Measurements from ENCODE around the gene NR0B2.
A peak's percentile ranks its signal among the peaks of the same experiment; 100 is the strongest.

NR0B2 gene

GRCh38 chr1:26932531-26932930, 18.8 kb upstream of the NR0B2 start:
- no peak for DNase-seq (ENCODE audit: low spot score)

GRCh38 chr1:26923711-26924110, 9.9 kb upstream of the NR0B2 start:
- no peak for DNase-seq (ENCODE audit: low spot score)

- no peak for DNase-seq (ENCODE audit: low spot score)
Measured at GRCh38 chr1:26922901-26923300, 9.1 kb upstream of the NR0B2 start.

GRCh38 chr1:26922431-26922729, 8.6 kb upstream of the NR0B2 start:
- no peak for DNase-seq (ENCODE audit: low spot score)

GRCh38 chr1:26921540-26922430, 8.0 kb upstream of the NR0B2 start, which contains the start of gene NUDC:
Gene NUDC, plus strand, starts transcription at chr1:26921743. Its CDS starts 106 bp downstream, at chr1:26921849.
- peak; percentile 97 for DNase-seq (ENCODE audit: low spot score)

- no peak for DNase-seq (ENCODE audit: low spot score)
Measured at GRCh38 chr1:26921126-26921539, 7.4 kb upstream of the NR0B2 start.

- no peak for DNase-seq (ENCODE audit: low spot score)
Measured at GRCh38 chr1:26915204-26915842, 1.5 kb upstream of the NR0B2 start.

GRCh38 chr1:26913389-26913753, 404 bp downstream of the NR0B2 start:
- DNase-seq (ENCODE audit: low spot score) = no peak

GRCh38 chr1:26912147-26912490, 1.7 kb downstream of the NR0B2 start:
- DNase-seq (ENCODE audit: low spot score) = no peak

GRCh38 chr1:26911399-26912146, 2.2 kb downstream of the NR0B2 start:
- no peak for DNase-seq (ENCODE audit: low spot score)

- DNase-seq (ENCODE audit: low spot score) = no peak
Measured at GRCh38 chr1:26910343-26911160, 3.2 kb downstream of the NR0B2 start.

- no peak for DNase-seq (ENCODE audit: low spot score)
Measured at GRCh38 chr1:26909951-26910342, 3.8 kb downstream of the NR0B2 start.

GRCh38 chr1:26907071-26907917, 6.5 kb downstream of the NR0B2 start:
- no peak for DNase-seq (ENCODE audit: low spot score)

GRCh38 chr1:26900815-26901511, 12.8 kb downstream of the NR0B2 start:
- no peak for DNase-seq (ENCODE audit: low spot score)

- DNase-seq (ENCODE audit: low spot score) = peak; percentile 94
Measured at GRCh38 chr1:26900001-26900814, 13.6 kb downstream of the NR0B2 start, which contains the start of gene GPATCH3. Gene GPATCH3, minus strand, starts transcription at chr1:26900467. Its CDS starts 25 bp downstream, at chr1:26900442.

- no peak for DNase-seq (ENCODE audit: low spot score)
Measured at GRCh38 chr1:26897351-26897750, 16.4 kb downstream of the NR0B2 start.

- no peak for DNase-seq (ENCODE audit: low spot score)
Measured at GRCh38 chr1:26894263-26894662, 19.5 kb downstream of the NR0B2 start.

GRCh38 chr1:26890467-26890796, 23.3 kb downstream of the NR0B2 start:
- DNase-seq (ENCODE audit: low spot score) = no peak

GRCh38 chr1:26889551-26890466, 24.0 kb downstream of the NR0B2 start, which contains the start of gene GPN2:
Gene GPN2, minus strand, starts transcription at chr1:26890283. Its CDS starts 187 bp downstream, at chr1:26890096.
- peak; percentile 87 for DNase-seq (ENCODE audit: low spot score)
